ENCODE results near the gene LRRC27.

DNA sequence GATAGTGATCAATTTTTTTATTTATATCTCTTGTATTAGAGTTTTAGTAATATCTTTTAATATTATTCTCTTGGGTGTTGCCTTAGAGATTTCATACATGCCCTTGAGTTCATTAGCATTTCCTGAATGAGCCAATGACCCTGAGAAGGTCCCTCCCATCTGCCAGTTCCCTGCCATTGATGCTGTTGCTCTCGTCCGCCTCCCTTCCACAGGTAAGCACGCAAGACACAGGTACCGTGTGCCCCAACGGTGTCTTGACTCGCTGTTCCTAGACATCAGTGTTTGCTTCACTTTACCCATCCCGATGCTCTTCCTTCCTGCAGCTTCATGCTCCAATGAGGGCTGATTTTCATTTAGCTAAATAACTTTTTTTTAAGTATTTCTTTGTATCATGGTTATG, 45.3 kb downstream of the LRRC27 start:
- TF ChIP-seq, protein P1, sequence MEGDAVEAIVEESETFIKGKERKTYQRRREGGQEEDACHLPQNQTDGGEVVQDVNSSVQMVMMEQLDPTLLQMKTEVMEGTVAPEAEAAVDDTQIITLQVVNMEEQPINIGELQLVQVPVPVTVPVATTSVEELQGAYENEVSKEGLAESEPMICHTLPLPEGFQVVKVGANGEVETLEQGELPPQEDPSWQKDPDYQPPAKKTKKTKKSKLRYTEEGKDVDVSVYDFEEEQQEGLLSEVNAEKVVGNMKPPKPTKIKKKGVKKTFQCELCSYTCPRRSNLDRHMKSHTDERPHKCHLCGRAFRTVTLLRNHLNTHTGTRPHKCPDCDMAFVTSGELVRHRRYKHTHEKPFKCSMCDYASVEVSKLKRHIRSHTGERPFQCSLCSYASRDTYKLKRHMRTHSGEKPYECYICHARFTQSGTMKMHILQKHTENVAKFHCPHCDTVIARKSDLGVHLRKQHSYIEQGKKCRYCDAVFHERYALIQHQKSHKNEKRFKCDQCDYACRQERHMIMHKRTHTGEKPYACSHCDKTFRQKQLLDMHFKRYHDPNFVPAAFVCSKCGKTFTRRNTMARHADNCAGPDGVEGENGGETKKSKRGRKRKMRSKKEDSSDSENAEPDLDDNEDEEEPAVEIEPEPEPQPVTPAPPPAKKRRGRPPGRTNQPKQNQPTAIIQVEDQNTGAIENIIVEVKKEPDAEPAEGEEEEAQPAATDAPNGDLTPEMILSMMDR (IDR thresholded peaks at IDR 0.05): no peak
- TF ChIP-seq POLR2A (IDR thresholded peaks at IDR 0.05): no peak

All from breast epithelium (tissue), 3 donors.